CD4-positive, CD25-positive, alpha-beta regulatory T cell (primary cell): Measurements from ENCODE around the gene GIMAP6. TPM values are rescaled to one million over a fixed set of nuclear protein-coding genes. Genes with fewer than 3 reads are reported as not detected.
"Not testable (repeated sequence)": the region's sequence is repeated elsewhere in the genome, so short reads cannot be mapped to it uniquely, and the experiment has no call there.

ENCODE experiments used
- ATAC-seq, 2 donors: fragments of 150-1000 bp; cut with Tn5 transposase; one replicate each; pipeline ENCODE4 v1.10.0; 2021; ENCODE audit warnings: low read depth in 2 of 2, moderate number of reproducible peaks in 2 of 2, moderate library complexity in 1 of 2
- DNase-seq, 3 donors: peaks; one replicate each; pipeline versions ENCODE4 v3.0.0 to v3.0.0-alpha.2; 2012 to 2022; ENCODE audit warnings: mixed read lengths in 1 of 3
- H3K27ac ChIP-seq: one replicate; pipeline ENCODE4 v1.7.0; 2013; ENCODE audit warnings: mild to moderate bottlenecking, low read length; ENCODE audit not compliant: insufficient read depth, poor library complexity, severe bottlenecking
- H3K27me3 ChIP-seq: one replicate; pipeline ENCODE4 v1.7.0; 2013; ENCODE audit warnings: low read length; ENCODE audit not compliant: control insufficient read depth, insufficient read depth
- H3K36me3 ChIP-seq: one replicate; pipeline ENCODE4 v1.7.0; 2013; ENCODE audit warnings: mild to moderate bottlenecking, low read length, moderate library complexity; ENCODE audit not compliant: control insufficient read depth, insufficient read depth
- H3K4me1 ChIP-seq: 2 replicates; pipeline ENCODE4 v1.7.0; 2013; ENCODE audit warnings: mild to moderate bottlenecking, low read length; ENCODE audit not compliant: insufficient read depth, control insufficient read depth, poor library complexity, severe bottlenecking
- H3K4me3 ChIP-seq: one replicate; pipeline ENCODE4 v1.7.0; 2013; ENCODE audit warnings: low read depth, mild to moderate bottlenecking, low read length, moderate library complexity
- H3K9me3 ChIP-seq, 2 experiments: 1 replicate in 1 of 2; 2 replicates in 1 of 2; pipeline ENCODE4 v1.7.0; 2013; ENCODE audit warnings: low read length in 2 of 2, mild to moderate bottlenecking in 1 of 2, moderate library complexity in 1 of 2; ENCODE audit not compliant: control insufficient read depth in 2 of 2
- H3K27ac Mint-ChIP-seq, 3 donors: one replicate each; pipeline ENCODE4 v1.8.0; 2020 to 2022; ENCODE audit warnings: mild to moderate bottlenecking in 3 of 3, mixed read lengths in 3 of 3, moderate library complexity in 2 of 3
- H3K27me3 Mint-ChIP-seq: one replicate; pipeline ENCODE4 v1.8.0; 2022; ENCODE audit warnings: mild to moderate bottlenecking, mixed read lengths
- H3K36me3 Mint-ChIP-seq: one replicate; pipeline ENCODE4 v1.8.0; 2020; ENCODE audit warnings: mixed read lengths
- H3K4me1 Mint-ChIP-seq, 4 donors: one replicate each; pipeline ENCODE4 v1.8.0; 2020 to 2022; ENCODE audit warnings: mixed read lengths in 4 of 4, mild to moderate bottlenecking in 1 of 4
- H3K4me3 Mint-ChIP-seq, 4 donors: one replicate each; pipeline ENCODE4 v1.8.0; 2020 to 2022; ENCODE audit warnings: mild to moderate bottlenecking in 4 of 4, mixed read lengths in 4 of 4, moderate library complexity in 3 of 4
- H3K9me3 Mint-ChIP-seq, 7 donors: one replicate each; pipeline ENCODE4 v1.8.0; 2020 to 2022; ENCODE audit warnings: mixed read lengths in 7 of 7, mild to moderate bottlenecking in 3 of 7, moderate library complexity in 2 of 7
- polyA plus RNA-seq, 4 donors: library from polyadenylated mRNA; unstranded; fragments of 300-500 nt; fragmentation: Illumina TruSeq; gene quantifications; one replicate each; pipeline ENCODE4 v1.2.3, GENCODE V29; 2021
- total RNA-seq: library from RNA; stranded (reverse); gene quantifications from one replicate; pipeline ENCODE4 v1.2.3, GENCODE V29; 2022

The GIMAP6 gene
- total RNA-seq, result 43.8 TPM
- 100 to 1,000 TPM; 133 to 236 (median 150) TPM for polyA plus RNA-seq

DNA sequence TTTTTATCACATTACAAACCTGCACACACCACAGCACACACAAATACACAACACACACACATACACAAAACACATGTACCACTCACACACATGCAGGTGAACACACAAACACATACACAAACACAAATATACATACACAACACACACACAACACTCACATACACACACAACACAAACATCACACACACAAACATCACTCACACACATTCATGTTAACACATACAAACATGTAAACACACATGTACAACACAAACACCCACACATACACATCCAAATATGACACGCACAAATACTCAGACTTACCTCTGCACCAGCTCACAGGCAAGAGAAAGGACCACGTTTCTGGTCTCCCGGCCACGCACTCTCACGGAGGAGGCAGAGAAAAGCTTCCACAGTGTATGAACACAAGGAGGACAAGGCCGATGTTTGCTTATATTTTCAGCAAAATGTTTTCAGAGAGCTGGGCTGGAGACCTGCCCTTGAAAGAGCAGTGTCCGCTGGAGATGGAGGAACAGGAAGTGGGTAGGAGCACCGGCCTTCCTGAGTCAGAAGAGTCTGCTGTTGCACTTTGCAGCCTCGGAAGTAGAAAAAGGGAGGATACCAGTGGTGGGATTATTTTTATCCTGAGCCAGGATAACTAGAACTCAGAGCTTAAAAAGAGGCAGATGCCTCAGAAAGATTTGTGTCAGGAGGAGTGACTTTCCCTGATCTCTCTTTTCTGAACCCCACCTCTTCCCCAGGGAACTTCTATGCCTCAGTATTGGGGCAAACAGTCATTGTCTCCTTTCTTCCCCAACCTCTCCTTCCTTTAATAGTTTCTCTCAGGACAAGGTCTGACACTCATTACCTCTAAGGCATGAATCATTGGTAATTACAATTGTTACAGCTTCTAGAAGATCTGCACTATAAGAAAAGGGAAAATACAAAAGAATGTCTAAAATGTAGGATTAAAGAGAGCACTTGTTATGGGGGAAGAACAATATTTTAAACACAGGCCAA is at the start of gene GIMAP6:
Gene GIMAP6 (minus strand): TSS at position 520 of the 999 bp plus-strand sequence. CDS start 2,243 bp downstream, outside the sequence.
- Mint-ChIP-seq H3K27ac (peak within 1 kb of the TSS; percentile 95 to 100 (median 96)), H3K4me3 (peak within 1 kb of the TSS; percentile 96 to 100 (median 98)), H3K4me1 (peaks cover 15 to 87% (median 68%) of the 10 kb centered on the region in 4 donors), H3K36me3 (peaks cover 45% of the 10 kb centered on the region), H3K9me3 (peaks cover 0 to 30% (median 7%) of the 10 kb centered on the region in 7 donors), H3K27me3 (no peaks in the 10 kb centered on the region)
- Histone ChIP-seq H3K27me3 (no peaks in the 10 kb centered on the region), H3K27ac (peak within 1 kb of the TSS; percentile 71), H3K36me3 (peaks cover 35% of the 10 kb centered on the region), H3K4me1 (peaks cover 69% of the 10 kb centered on the region), H3K9me3 (no peaks in the 10 kb centered on the region), H3K4me3 (peak within 1 kb of the TSS; percentile 99)
- DNase-seq, result peak in 2 of 3 donors; percentile 37 to 75
- ATAC-seq, result peak; percentile 48 to 50

- H3K27me3 ChIP-seq, ATAC-seq, H3K36me3 ChIP-seq, H3K4me3 ChIP-seq, H3K27me3 Mint-ChIP-seq, H3K27ac ChIP-seq, H3K9me3 ChIP-seq, DNase-seq, H3K27ac Mint-ChIP-seq: not testable (repeated sequence)
- H3K4me1 ChIP-seq, result peaks cover 51% of the 10 kb centered on the region
- Mint-ChIP-seq H3K9me3 (peaks cover 5 to 38% (median 8%) of the 10 kb centered on the region in 7 donors), H3K4me3 (peak overlapping the region in 1 of 4 donors; percentile 29), H3K4me1 (peaks cover 41 to 94% (median 66%) of the 10 kb centered on the region in 4 donors), H3K36me3 (peaks cover 18% of the 10 kb centered on the region)
These were observed 48.2 kb upstream of the GIMAP6 start for GRCh38 chr7:150680364-150680763.

GRCh38 chr7:150678601-150679000 is 46.4 kb upstream of the GIMAP6 start:
- H3K27ac Mint-ChIP-seq, result peak overlapping the region; percentile 73 to 97 (median 93)
- DNase-seq, H3K27me3 ChIP-seq, H3K27me3 Mint-ChIP-seq, H3K27ac ChIP-seq, H3K9me3 ChIP-seq, H3K36me3 ChIP-seq, ATAC-seq: not testable (repeated sequence)
- Histone ChIP-seq H3K4me1 (peaks cover 42% of the 10 kb centered on the region), H3K4me3 (peak overlapping the region; percentile 20)
- peaks cover 33 to 88% (median 55%) of the 10 kb centered on the region in 4 donors for H3K4me1 Mint-ChIP-seq
- H3K36me3 Mint-ChIP-seq, result peaks cover 18% of the 10 kb centered on the region
- peaks cover 1 to 38% (median 8%) of the 10 kb centered on the region in 7 donors for H3K9me3 Mint-ChIP-seq
- peak overlapping the region in 3 of 4 donors; percentile 72 to 77 (median 74) for H3K4me3 Mint-ChIP-seq

GRCh38 chr7:150676854-150677253 is 44.7 kb upstream of the GIMAP6 start:
- Histone ChIP-seq H3K27ac (peak overlapping the region; percentile 71), H3K4me3 (peak overlapping the region; percentile 63), H3K4me1 (peaks cover 38% of the 10 kb centered on the region)
- Mint-ChIP-seq H3K4me1 (peaks cover 26 to 85% (median 48%) of the 10 kb centered on the region in 4 donors), H3K27ac (peak overlapping the region; percentile 63 to 99 (median 73)), H3K36me3 (peaks cover 13% of the 10 kb centered on the region), H3K9me3 (peaks cover 0 to 32% (median 8%) of the 10 kb centered on the region in 7 donors), H3K4me3 (peak overlapping the region; percentile 55 to 85 (median 68))
- DNase-seq, result peak in 2 of 3 donors; percentile 67 to 78
- H3K27me3 ChIP-seq, H3K27me3 Mint-ChIP-seq, H3K36me3 ChIP-seq, H3K9me3 ChIP-seq: not testable (repeated sequence)
- ATAC-seq, result peak; percentile 88

DNA sequence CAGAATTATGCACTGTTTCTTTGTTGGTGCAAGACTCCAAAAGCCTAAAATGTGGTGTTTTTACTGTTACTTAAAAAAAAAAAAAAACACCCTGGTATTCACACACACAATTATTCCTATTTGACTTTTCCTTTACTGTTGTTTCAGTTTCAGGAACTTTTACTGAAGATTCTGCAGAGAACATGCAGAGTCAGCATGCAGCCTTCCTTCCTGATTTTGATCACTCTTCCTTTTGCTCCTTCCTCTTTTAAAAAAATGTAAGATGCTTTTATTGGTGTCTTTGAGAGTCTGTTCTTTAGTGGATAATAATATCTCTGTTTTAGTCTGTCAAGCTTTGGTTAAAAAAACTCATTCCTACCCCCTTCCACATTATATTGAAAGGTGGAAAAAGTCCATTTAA is 44.1 kb upstream of the GIMAP6 start:
- not testable (repeated sequence) for H3K27me3 Mint-ChIP-seq, ATAC-seq, H3K9me3 ChIP-seq, DNase-seq, H3K27me3 ChIP-seq, H3K36me3 ChIP-seq
- Histone ChIP-seq H3K27ac (peak overlapping the region; percentile 71), H3K4me3 (peak overlapping the region; percentile 63), H3K4me1 (peaks cover 43% of the 10 kb centered on the region)
- Mint-ChIP-seq H3K4me3 (peak overlapping the region; percentile 55 to 85 (median 68)), H3K27ac (peak overlapping the region; percentile 63 to 99 (median 73)), H3K4me1 (peaks cover 29 to 87% (median 52%) of the 10 kb centered on the region in 4 donors), H3K9me3 (peaks cover 0 to 29% (median 8%) of the 10 kb centered on the region in 7 donors), H3K36me3 (peaks cover 12% of the 10 kb centered on the region)

GRCh38 chr7:150675714-150676113 is 43.5 kb upstream of the GIMAP6 start:
- H3K36me3 ChIP-seq, result no peaks in the 10 kb centered on the region
- no peaks in the 10 kb centered on the region for H3K27me3 ChIP-seq
- no peak for ATAC-seq
- peaks cover 11% of the 10 kb centered on the region for H3K36me3 Mint-ChIP-seq
- peaks cover 0 to 26% (median 6%) of the 10 kb centered on the region in 7 donors for H3K9me3 Mint-ChIP-seq
- peak overlapping the region; percentile 73 to 99 (median 93) for H3K27ac Mint-ChIP-seq
- H3K4me1 ChIP-seq, result peaks cover 49% of the 10 kb centered on the region
- H3K4me3 ChIP-seq, result peak overlapping the region; percentile 16
- peaks cover 33 to 87% (median 57%) of the 10 kb centered on the region in 4 donors for H3K4me1 Mint-ChIP-seq
- H3K27ac ChIP-seq, result peak overlapping the region; percentile 71
- no peaks in the 10 kb centered on the region for H3K9me3 ChIP-seq
- H3K27me3 Mint-ChIP-seq, result no peaks in the 10 kb centered on the region
- H3K4me3 Mint-ChIP-seq, result peak overlapping the region; percentile 22 to 85 (median 40)
- DNase-seq, result no peak

DNA sequence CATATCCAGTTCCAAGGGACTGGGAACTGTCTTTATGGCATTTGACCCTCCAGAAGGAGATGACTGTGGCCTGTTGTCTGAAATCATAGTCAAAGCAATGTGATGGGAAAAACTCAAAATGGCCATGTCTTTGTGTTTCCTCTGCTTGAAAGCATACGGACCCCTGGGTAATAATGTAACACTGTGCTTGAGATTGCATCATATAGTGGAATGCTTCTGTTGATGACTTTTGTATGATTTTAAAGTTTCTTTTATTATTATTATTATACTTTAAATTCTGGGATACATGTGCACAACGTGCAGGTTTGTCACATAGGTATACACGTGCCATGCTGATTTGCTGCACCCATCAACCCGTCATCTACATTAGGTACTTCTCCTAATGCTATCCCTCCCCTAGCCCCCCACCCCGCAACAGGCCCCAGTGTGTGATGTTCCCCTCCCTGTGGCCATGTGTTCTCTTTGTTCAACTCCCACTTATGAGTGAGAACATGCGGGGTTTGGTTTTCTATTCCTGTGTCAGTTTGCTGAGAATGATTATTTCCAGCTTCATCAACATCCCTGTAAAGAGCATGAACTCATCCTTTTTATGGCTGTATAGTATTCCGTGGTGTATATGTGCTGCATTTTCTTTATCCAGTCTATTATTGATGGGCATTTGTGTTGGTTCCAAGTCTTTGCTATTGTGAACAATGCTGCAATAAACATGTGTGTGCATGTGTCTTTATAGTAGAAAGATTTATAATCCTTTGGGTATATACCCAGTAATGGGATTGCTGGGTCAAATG is 39.8 kb upstream of the GIMAP6 start:
- Mint-ChIP-seq H3K4me3 (peak overlapping the region in 2 of 4 donors; percentile 39 to 53), H3K27ac (peak overlapping the region; percentile 82 to 94 (median 87)), H3K9me3 (peaks cover 0 to 15% (median 1%) of the 10 kb centered on the region in 7 donors), H3K4me1 (peaks cover 33 to 85% (median 59%) of the 10 kb centered on the region in 4 donors)
- peaks cover 68% of the 10 kb centered on the region for H3K4me1 ChIP-seq
- H3K36me3 ChIP-seq, H3K27me3 Mint-ChIP-seq, ATAC-seq, DNase-seq, H3K4me3 ChIP-seq, H3K27me3 ChIP-seq, H3K9me3 ChIP-seq, H3K27ac ChIP-seq, H3K36me3 Mint-ChIP-seq: not testable (repeated sequence)
